Small intestine (tissue), 7 donors: ENCODE measurements around the gene TLX1. TPM values are rescaled to one million over a fixed set of nuclear protein-coding genes. Genes with fewer than 3 reads are reported as not detected.

Experiments
- DNase-seq, 2 donors: peaks; one replicate each; pipeline versions ENCODE4 v3.0.0 to v3.0.0-alpha.2; 2013
- FAIRE-seq: peaks from 2 replicates; lab custom pipeline; 2012; peaks lifted over from hg19 to GRCh38; lab: Jason Lieb, UNC
- H3K27ac ChIP-seq, 3 donors: one replicate each; pipeline ENCODE4 v1.5.1; 2013; ENCODE audit warnings: low read length in 2 of 3, mild to moderate bottlenecking in 2 of 3, control low read depth in 1 of 3, inconsistent platforms in 1 of 3, low read depth in 1 of 3, moderate library complexity in 1 of 3
- H3K27me3 ChIP-seq, 3 donors: one replicate each; pipeline ENCODE4 v1.6.1; 2013; ENCODE audit warnings: low read length in 3 of 3, inconsistent platforms in 1 of 3; ENCODE audit not compliant: control insufficient read depth in 3 of 3, insufficient read depth in 3 of 3
- H3K36me3 ChIP-seq, 3 donors: one replicate each; pipeline ENCODE4 v1.6.1; 2013; ENCODE audit warnings: low read length in 3 of 3, inconsistent platforms in 1 of 3, low read depth in 1 of 3, mild to moderate bottlenecking in 1 of 3, moderate library complexity in 1 of 3; ENCODE audit not compliant: control insufficient read depth in 3 of 3, insufficient read depth in 2 of 3
- H3K4me1 ChIP-seq, 3 donors: one replicate each; pipeline ENCODE4 v1.6.1; 2013; ENCODE audit warnings: low read length in 2 of 3, inconsistent platforms in 1 of 3, low read depth in 1 of 3, mild to moderate bottlenecking in 1 of 3, moderate library complexity in 1 of 3; ENCODE audit not compliant: control insufficient read depth in 3 of 3, insufficient read depth in 2 of 3
- H3K4me3 ChIP-seq, 3 donors: one replicate each; pipeline ENCODE4 v1.5.1; 2013; ENCODE audit warnings: low read length in 3 of 3, control low read depth in 1 of 3, inconsistent platforms in 1 of 3, low read depth in 1 of 3, mild to moderate bottlenecking in 1 of 3, moderate library complexity in 1 of 3
- H3K9me3 ChIP-seq, 2 donors: one replicate each; pipeline ENCODE4 v1.6.1; 2013; ENCODE audit warnings: low read depth in 1 of 2, low read length in 1 of 2; ENCODE audit not compliant: control insufficient read depth in 2 of 2, insufficient read depth in 1 of 2
- WGBS, 3 donors: extraction: QIAGEN DNeasy Blood & Tissue Kit; methylation state at CpG; one replicate each; pipeline ENCODE4 v1.1.7; 2013; 5-methylcytosine and 5-hydroxymethylcytosine counted together
- polyA plus RNA-seq, 4 donors: library from polyadenylated mRNA; stranded (reverse) in 3 of 4; unstranded in 1 of 4; fragments of 200-250 nt in 3 of 4; fragments of 120-200 nt in 1 of 4; gene quantifications; one replicate each; pipeline versions ENCODE4 v1.2.1 to v1.2.3, GENCODE V29; 2013
- donor health status: healthy with polysubstance abuse.
- donor health status: control.
- donor health status: control.
- donor health status: Bipolar disorder and iron deficiency.
- donor health status: healthy.

TLX1 gene
- polyA plus RNA-seq, 4 donors = 0.27 to 2.7 (median 1.2) TPM

- Histone ChIP-seq H3K27ac (no peak overlapping the region), H3K4me1 (peaks cover 0 to 19% (median 7%) of the 10 kb centered on the region in 3 donors), H3K9me3 (peaks cover 0 to 3% of the 10 kb centered on the region in 2 donors), H3K4me3 (peak overlapping the region in 1 of 3 donors; percentile 43), H3K27me3 (peaks cover 0 to 94% (median 46%) of the 10 kb centered on the region in 3 donors), H3K36me3 (no peaks in the 10 kb centered on the region)
- WGBS, 3 donors = 20 to 25% (median 22%) methylated on average over 13 of the region's 13 CpGs
- DNase-seq (no peak), FAIRE-seq (no peak)
Observed at GRCh38 chr10:101123815-101124617, 7.1 kb upstream of the TLX1 start.

GRCh38 chr10:101124933-101125332, 6.2 kb upstream of the TLX1 start:
- no peaks in the 10 kb centered on the region for H3K36me3 ChIP-seq
- H3K27ac ChIP-seq = no peak overlapping the region
- WGBS, 3 donors = 77 to 96% (median 83%) methylated on average over 5 of the region's 5 CpGs
- H3K27me3 ChIP-seq = peaks cover 0 to 93% (median 48%) of the 10 kb centered on the region in 3 donors
- peaks cover 0 to 3% of the 10 kb centered on the region in 2 donors for H3K9me3 ChIP-seq
- no peak overlapping the region for H3K4me3 ChIP-seq
- DNase-seq (no peak), FAIRE-seq (no peak)
- peaks cover 0 to 19% (median 6%) of the 10 kb centered on the region in 3 donors for H3K4me1 ChIP-seq

- H3K36me3 ChIP-seq = no peaks in the 10 kb centered on the region
- peaks cover 0 to 1% of the 10 kb centered on the region in 2 donors for H3K9me3 ChIP-seq
- peaks cover 0 to 11% (median 6%) of the 10 kb centered on the region in 3 donors for H3K4me1 ChIP-seq
- H3K27me3 ChIP-seq = peaks cover 8 to 94% (median 58%) of the 10 kb centered on the region in 3 donors
- WGBS, 3 donors = 29 to 63% (median 61%) methylated on average over 14 of the region's 14 CpGs
- no peak overlapping the region for H3K27ac ChIP-seq
- no peak for FAIRE-seq
- no peak overlapping the region for H3K4me3 ChIP-seq
- DNase-seq = no peak
Observed at GRCh38 chr10:101126684-101127628, 4.1 kb upstream of the TLX1 start.

- Histone ChIP-seq H3K27ac (no peak overlapping the region), H3K27me3 (peaks cover 8 to 94% (median 61%) of the 10 kb centered on the region in 3 donors), H3K4me1 (peaks cover 0 to 5% (median 3%) of the 10 kb centered on the region in 3 donors), H3K36me3 (no peaks in the 10 kb centered on the region), H3K4me3 (no peak overlapping the region), H3K9me3 (no peaks in the 10 kb centered on the region)
- 51 to 63% (median 62%) methylated on average over 5 of the region's 5 CpGs for WGBS, 3 donors
- no peak for DNase-seq
- no peak for FAIRE-seq
Observed at GRCh38 chr10:101130141-101130540, 959 bp upstream of the TLX1 start.

- H3K27ac ChIP-seq = no peak overlapping the region
- WGBS, 3 donors = 3 to 5% (median 3%) methylated on average over 29 to 39 of the region's 39 CpGs
- H3K4me1 ChIP-seq = peaks cover 0 to 5% (median 3%) of the 10 kb centered on the region in 3 donors
- peaks cover 11 to 94% (median 65%) of the 10 kb centered on the region in 3 donors for H3K27me3 ChIP-seq
- H3K9me3 ChIP-seq = no peaks in the 10 kb centered on the region
- FAIRE-seq = no peak
- H3K36me3 ChIP-seq = no peaks in the 10 kb centered on the region
- H3K4me3 ChIP-seq = no peak overlapping the region
- no peak for DNase-seq
Observed at GRCh38 chr10:101131962-101132635, 999 bp downstream of the TLX1 start.

GRCh38 chr10:101132636-101133473, 1.8 kb downstream of the TLX1 start:
- H3K36me3 ChIP-seq = no peaks in the 10 kb centered on the region
- no peak overlapping the region for H3K4me3 ChIP-seq
- DNase-seq (no peak), FAIRE-seq (no peak)
- peaks cover 11 to 94% (median 70%) of the 10 kb centered on the region in 3 donors for H3K27me3 ChIP-seq
- peaks cover 0 to 5% (median 3%) of the 10 kb centered on the region in 3 donors for H3K4me1 ChIP-seq
- WGBS, 3 donors = 9% methylated on average over 22 to 24 of the region's 24 CpGs
- no peak overlapping the region for H3K27ac ChIP-seq
- no peaks in the 10 kb centered on the region for H3K9me3 ChIP-seq

GRCh38 chr10:101133489-101134298, 2.6 kb downstream of the TLX1 start:
- no peak for DNase-seq
- 12 to 14% (median 12%) methylated on average over 31 to 54 of the region's 54 CpGs for WGBS, 3 donors
- Histone ChIP-seq H3K4me1 (peaks cover 0 to 5% (median 3%) of the 10 kb centered on the region in 3 donors), H3K4me3 (no peak overlapping the region), H3K9me3 (no peaks in the 10 kb centered on the region), H3K36me3 (no peaks in the 10 kb centered on the region), H3K27me3 (peaks cover 11 to 93% (median 76%) of the 10 kb centered on the region in 3 donors), H3K27ac (no peak overlapping the region)
- FAIRE-seq = no peak
